SH-SY5Y (cell line): ENCODE data around the gene ARHGEF28.

Experiments
- GATA2 ChIP-seq: IDR thresholded peaks from 2 replicates; pipeline ENCODE4 v1.6.1; 2011; ENCODE audit warnings: mild to moderate bottlenecking, low read depth, low read length
- GATA3 ChIP-seq: IDR thresholded peaks from 2 replicates; pipeline ENCODE4 v1.6.1; 2011; ENCODE audit warnings: low read depth, mild to moderate bottlenecking, low read length, moderate library complexity

ARHGEF28 gene

DNA sequence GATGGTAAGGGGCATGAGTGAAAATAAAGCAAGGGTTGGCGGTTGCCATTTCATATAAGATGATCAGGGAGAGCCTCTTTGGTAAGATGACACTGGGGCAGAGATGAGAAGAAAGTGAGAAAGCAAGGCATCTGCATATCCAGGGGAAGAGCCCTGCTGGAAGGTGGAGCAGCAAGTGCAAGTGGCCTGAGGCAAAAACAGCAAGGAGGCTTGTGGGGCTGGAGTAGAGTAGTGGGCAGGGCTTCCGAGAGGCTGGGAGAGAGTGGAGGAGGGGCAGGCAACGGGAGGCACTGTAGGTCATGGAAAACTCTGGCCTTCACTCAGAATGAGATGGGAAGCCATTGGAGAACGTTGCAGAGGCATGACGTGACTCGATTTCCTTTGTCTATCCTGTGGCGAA, 199.2 kb downstream of the ARHGEF28 start:
- no peak for TF ChIP-seq GATA3
- TF ChIP-seq GATA2: no peak

DNA sequence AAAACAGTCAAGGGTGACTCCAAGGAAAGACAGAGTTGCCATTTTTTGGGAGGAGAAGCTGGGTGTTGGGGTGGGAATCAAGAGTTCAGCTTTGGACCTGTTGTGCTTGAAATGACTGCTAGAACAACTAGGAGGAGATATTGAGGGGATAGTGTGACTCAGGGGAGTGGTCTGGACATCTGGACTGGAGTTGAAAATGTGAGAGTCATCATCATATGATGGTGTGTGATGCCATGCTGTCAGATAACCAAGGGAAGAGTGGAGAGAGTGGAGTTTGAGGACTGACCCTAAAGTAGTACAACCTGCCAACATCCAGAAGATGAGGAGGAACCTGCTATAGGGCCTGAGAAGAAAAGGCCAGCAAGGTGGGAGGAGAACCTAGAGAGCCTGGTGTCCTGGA, 199.7 kb downstream of the ARHGEF28 start:
- TF ChIP-seq GATA2 (no peak), GATA3 (no peak)

DNA sequence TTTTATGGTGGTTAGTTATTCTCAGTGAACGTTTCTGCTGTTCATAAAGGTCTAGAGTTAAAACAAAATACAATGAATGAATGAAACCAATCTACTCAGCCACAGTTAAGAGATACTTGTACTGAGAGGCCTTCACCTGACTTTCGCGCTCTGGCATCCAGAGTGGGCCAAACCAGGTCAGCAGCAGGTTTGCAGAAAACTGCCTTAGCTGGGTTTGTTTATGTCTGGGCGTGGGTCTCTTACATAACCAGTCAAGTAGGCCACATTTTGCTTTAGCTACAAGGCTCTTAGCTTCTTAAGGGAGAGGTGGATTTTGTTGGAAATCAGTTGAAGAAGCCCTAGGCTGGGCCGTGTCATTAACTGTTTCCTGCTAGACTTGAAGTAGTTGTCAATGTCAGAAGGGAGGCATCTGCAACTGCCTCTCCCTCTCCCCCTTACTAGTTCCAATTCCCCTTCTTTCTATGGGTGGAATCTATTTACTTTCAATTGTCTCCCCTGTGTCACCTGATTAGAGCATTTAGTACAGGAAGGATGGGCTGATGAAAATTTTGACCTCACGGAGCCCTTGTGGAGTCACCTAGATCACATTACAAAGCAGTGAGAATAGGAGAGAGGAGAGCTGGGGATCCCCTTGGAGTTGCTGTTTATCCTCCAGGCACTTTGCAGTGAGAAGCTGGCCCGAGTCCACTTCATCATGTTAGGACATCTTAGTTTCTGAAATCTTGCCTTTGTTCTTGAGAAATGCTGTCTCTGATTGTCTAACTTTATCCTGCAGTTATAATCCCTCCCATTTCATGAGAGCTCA, 200.5 kb downstream of the ARHGEF28 start:
- TF ChIP-seq GATA2: no peak
- no peak for TF ChIP-seq GATA3

DNA sequence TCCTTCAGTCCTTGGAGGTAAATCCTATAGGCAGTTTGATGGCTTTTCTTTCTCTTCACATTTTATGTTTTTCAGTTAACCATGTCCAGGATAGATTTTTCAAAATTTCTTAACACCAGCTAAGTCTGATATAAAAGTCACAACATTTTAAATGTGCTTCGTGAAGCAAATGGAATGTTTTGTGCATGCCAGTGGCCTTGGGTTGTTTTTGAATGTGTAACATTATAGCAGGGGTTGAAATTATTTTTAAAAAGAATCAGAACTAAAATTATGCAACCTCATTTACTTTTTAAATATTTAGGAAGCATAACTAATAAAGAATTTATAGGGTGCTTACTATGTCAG, 201.1 kb downstream of the ARHGEF28 start:
- no peak for TF ChIP-seq GATA2
- TF ChIP-seq GATA3: no peak

DNA sequence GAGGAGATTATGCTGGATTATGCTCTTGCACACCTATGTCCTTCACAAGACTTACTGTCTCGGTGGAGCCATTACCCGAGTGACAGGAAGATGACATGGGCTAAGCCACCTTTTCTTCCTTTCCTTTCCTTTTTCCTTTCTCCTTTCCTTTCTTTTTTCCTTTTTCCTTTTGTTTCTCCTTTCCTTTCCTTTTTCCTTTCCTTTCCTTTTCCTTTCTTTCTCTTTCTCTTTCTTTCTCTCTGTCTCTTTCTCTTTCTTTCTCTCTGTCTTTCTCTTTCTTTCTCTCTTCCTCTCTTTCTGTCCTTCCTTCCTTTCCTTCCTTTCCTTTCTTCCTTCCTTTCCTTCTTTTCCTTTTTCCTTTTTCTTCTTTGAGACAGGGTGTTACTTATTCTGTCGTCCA, 202.5 kb downstream of the ARHGEF28 start:
- TF ChIP-seq GATA3: no peak
- TF ChIP-seq GATA2: no peak

DNA sequence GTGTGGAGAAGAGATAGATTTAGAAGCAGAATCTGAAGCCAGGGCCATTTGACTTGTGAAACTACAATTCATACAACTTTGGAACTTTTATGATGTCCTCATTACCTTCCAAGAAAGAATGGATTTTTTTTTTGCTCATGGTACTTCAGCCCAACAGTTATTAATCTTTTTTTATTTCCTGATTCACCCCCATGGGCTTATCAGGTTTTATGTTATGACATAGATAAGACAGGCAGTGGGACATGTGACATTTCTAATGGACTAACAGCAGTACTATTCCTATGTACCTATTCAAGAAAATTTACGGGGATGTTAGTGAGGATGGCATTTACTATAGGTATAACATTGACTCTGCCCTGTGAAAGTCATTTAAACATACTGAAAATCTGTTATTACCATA, 204.7 kb downstream of the ARHGEF28 start:
- TF ChIP-seq GATA2 (no peak), GATA3 (no peak)

DNA sequence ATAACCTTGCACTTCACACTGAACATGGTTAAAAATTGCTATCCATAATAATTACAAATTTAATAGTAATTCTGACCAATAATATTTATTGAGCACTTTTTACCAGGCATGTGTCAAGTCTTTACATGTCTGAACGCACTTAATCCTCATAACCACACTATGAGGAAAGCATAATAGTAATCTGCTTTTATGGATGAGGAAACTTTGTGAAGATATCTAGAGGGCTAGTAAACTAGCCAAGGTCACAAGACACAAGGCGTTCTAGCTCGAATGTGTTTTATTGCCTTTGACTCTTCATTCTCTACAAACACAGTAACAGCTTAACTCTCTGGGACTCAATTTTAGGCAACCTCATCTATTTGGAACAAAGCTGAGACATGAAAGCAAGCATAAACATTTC, 205.1 kb downstream of the ARHGEF28 start:
- no peak for TF ChIP-seq GATA2
- TF ChIP-seq GATA3: no peak

DNA sequence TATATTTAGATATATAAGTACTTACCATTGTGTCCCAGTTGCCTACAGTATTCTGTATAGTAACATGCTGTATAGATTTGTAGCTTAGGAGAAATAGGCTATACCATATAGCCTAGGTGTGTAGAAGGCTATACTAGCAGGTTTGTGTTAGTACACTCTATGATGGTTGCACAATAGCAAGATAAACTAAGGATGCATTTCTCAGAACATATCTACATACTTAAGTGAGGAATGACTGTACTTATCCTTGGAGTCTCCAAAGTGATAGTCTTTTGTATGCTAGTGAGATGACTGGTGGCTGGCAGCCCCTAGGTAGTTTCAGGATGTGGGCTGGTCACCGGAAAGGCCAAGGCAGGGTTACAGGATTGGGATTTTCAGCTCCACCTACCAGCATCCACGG, 208.7 kb downstream of the ARHGEF28 start:
- TF ChIP-seq GATA2 (no peak), GATA3 (no peak)

DNA sequence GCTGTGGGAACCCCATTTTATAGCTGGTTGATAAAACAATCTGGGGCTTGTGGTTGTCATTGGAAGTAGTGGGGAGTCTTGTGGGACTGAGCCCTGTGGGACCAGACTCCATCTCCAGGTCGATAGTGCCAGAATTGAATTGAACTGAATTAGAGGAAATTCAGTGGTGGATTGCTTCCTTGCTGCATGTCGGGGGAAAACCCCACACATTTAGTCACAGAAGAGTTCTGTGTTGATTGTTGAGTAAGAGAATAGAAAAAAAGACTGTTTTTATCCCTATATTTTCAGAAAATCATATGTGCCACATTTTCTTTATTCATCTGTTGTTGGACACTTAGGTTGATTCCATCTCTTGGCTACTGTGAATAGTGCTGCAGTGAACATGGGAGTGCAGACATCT, 209.7 kb downstream of the ARHGEF28 start:
- no peak for TF ChIP-seq GATA3
- no peak for TF ChIP-seq GATA2

DNA sequence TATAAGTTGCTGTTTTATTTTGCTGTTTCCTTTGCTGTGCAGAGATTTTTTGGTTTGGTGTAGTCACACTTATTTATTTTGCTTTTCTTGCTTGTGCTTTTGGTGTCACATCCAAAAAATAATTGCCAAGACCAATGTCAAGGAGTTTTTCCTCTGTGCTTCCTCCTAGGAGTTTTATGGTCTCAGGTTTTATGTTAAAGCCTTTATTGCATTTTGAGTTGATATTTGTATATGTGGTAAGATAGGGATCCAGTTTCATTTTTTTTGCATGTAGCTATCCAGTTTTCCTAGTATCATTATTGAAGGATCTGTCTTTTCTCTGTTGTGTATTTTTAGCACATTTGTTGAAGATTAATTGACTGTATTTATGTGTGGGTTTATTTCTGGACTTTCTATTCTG, 210.6 kb downstream of the ARHGEF28 start:
- TF ChIP-seq GATA2 (no peak), GATA3 (no peak)

DNA sequence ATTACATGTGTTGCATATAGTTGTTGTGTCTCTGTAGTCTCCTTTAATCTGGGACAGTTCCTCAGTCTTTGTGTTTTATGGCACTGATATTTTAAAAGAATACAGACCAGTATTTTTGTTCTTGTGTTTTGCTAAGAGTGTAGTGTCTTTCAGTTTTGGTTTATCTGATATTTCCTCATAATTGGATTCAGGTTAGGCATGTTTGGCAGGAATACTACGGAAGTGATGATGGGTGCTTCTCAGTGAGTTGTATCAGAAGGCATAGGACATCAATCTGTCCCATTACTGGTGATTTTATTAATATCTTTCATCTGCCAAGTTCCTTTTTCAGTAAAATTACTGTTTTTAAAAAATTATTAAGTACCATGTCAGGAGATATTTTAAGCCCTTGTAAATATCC, 212.9 kb downstream of the ARHGEF28 start:
- TF ChIP-seq GATA2: no peak
- no peak for TF ChIP-seq GATA3

DNA sequence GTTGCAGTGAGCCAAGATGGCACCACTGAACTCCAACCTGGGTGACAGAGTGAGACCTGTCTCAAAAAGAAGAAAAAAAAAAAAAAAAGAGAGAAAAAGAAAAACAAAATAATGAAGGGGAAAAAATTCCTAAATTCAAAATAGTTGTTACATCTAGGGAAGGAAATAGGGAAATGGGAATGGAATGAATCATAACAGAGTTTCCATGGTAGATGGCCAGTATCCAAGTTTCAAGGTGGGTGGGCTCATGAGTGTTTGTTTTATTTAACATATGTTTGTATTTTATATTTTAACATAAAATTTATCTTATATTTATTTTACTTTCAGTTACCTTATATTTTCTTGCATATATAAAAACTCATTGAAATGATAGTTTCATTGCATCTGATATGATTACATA, 215.6 kb downstream of the ARHGEF28 start:
- TF ChIP-seq GATA3: no peak
- TF ChIP-seq GATA2: no peak

DNA sequence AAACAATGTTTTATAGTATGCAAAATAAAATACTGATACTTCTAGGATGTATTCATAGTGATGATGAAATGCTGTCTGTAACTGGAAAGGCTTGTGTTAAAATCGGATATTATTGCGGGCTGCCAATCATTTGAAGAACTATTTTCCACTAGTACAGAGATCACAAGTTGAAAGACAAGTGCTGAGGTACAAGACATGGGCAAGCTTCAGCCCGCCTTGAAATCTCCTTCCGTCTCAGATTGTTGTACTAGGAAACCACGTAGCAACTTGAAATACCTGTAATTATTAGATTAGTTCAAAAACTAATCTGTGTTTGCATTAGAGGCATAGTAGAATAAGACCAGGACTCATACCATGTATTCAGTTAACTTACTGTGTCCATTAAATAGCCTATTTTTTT, 218.2 kb downstream of the ARHGEF28 start:
- no peak for TF ChIP-seq GATA3
- TF ChIP-seq GATA2: no peak

DNA sequence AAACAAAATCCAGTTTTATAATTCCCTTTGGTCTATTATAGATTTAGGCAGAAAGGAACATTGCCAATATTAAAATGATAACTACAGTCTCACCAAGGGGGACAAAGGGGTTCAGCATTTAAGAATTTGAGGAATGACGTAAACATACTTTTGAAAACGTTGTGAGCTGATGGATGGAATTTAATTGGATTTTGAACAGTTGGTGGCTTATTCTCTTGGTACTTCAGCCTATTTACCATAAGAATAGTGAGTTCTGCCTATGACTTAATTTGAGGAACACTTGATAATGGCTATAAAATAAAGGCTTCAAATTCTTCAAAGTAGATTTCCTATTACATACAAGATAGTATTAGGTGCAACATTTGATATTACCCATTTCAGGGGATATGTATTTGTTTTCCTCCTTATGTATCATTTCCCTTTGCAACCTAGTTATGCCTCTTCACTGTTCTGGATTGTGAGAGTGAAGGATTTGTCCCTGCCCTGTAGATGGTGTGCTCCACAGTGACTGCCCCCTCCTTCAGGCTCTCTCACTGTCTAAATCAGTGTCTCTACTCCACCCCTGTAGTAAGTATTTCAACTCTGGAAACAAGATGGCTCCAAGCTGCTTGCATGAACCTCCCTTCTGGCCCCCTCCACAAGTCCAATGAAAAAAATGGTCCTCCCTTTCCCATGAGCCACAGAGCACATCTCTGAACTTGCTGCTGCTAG, 225.6 kb downstream of the ARHGEF28 start:
- TF ChIP-seq GATA2: no peak
- TF ChIP-seq GATA3: no peak

DNA sequence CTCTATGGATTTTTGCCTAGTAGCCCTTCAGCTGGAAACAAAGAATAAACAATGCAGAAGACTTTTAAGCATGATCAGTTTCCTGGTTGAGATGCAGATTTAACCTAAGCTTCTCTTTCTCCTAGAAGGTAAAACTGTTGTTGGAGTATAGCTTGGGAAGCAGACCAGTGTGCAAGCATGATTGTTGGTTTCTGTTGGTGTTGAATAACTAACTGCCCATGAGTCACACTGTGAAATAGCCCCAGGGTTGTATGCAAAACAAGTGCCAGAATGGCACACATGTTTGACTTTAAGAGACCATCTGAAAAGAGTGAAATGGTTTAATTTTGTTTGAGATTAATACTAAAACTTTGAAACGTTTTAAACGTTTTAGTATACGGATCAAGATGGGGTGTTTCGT, 227.1 kb downstream of the ARHGEF28 start:
- TF ChIP-seq GATA3 (no peak), GATA2 (no peak)

DNA sequence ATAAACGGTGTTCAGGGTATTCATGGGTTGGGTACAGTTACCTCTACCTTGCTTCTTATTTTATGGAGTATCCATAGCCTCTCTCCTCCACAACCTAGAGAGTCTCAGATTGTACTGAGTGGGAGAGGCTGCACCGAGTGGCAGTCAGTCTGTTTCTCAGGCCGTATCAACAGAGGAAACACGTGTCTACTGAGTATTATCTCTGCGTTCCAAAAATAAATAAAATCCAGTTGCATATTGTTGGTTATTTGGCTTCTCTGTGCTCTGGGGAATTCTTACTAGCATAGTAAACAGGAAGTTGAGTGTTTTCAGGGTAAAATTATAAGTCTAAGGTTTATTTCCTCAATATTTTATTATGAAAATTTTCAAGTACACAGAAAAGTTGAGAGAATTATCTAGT, 231.0 kb downstream of the ARHGEF28 start:
- TF ChIP-seq GATA2 (no peak), GATA3 (no peak)
